UCSD-AML1 (cell line): Measurements from ENCODE around the gene DMAC1.

Experiments
- DNase-seq: peaks from one replicate; lab custom pipeline; 2025; ENCODE audit not compliant: unreplicated experiment; lab: John Stamatoyannopoulos, UW

DMAC1 gene

GRCh38 chr9:7799234-7799943, at the start of gene DMAC1:
DMAC1 (minus strand) TSS chr9:7799778; CDS start chr9:7799734, 44 bp downstream.
- peak; percentile 82 for DNase-seq

- no peak for DNase-seq
These were observed 49.8 kb upstream of the DMAC1 start for GRCh38 chr9:7849362-7849761.

- DNase-seq = no peak
These were observed 48.9 kb upstream of the DMAC1 start for GRCh38 chr9:7848498-7848897.

- no peak for DNase-seq
These were observed 44.7 kb upstream of the DMAC1 start for GRCh38 chr9:7844242-7844641.

- no peak for DNase-seq
These were observed 42.3 kb upstream of the DMAC1 start for GRCh38 chr9:7841831-7842230.

GRCh38 chr9:7834531-7834930, 35.0 kb upstream of the DMAC1 start:
- DNase-seq = no peak

- no peak for DNase-seq
These were observed 28.8 kb upstream of the DMAC1 start for GRCh38 chr9:7828334-7828733.

GRCh38 chr9:7827792-7828191, 28.2 kb upstream of the DMAC1 start:
- no peak for DNase-seq

GRCh38 chr9:7827056-7827455, 27.5 kb upstream of the DMAC1 start:
- DNase-seq = no peak

GRCh38 chr9:7823651-7824050, 24.1 kb upstream of the DMAC1 start:
- DNase-seq = no peak

GRCh38 chr9:7819984-7820383, 20.4 kb upstream of the DMAC1 start:
- no peak for DNase-seq

- no peak for DNase-seq
These were observed 16.4 kb upstream of the DMAC1 start for GRCh38 chr9:7816021-7816420.

- no peak for DNase-seq
These were observed 13.5 kb upstream of the DMAC1 start for GRCh38 chr9:7813030-7813429.

- DNase-seq = no peak
These were observed 12.1 kb upstream of the DMAC1 start for GRCh38 chr9:7811677-7812076.

- DNase-seq = no peak
These were observed 3.1 kb upstream of the DMAC1 start for GRCh38 chr9:7802666-7803065.

- DNase-seq = no peak
These were observed 337 bp upstream of the DMAC1 start for GRCh38 chr9:7799944-7800285.

GRCh38 chr9:7794196-7794595, 5.4 kb downstream of the DMAC1 start:
- no peak for DNase-seq

- no peak for DNase-seq
These were observed 8.2 kb downstream of the DMAC1 start for GRCh38 chr9:7791394-7791793.

- no peak for DNase-seq
These were observed 8.8 kb downstream of the DMAC1 start for GRCh38 chr9:7790819-7791182.

GRCh38 chr9:7790022-7790818, 9.4 kb downstream of the DMAC1 start:
- DNase-seq = no peak

GRCh38 chr9:7788772-7789171, 10.8 kb downstream of the DMAC1 start:
- DNase-seq = no peak

- DNase-seq = no peak
These were observed 13.8 kb downstream of the DMAC1 start for GRCh38 chr9:7785813-7786212.

- DNase-seq = no peak
These were observed 15.1 kb downstream of the DMAC1 start for GRCh38 chr9:7784472-7784871.
